ENCODE data around the gene BCO2. TPM values are rescaled to one million over a fixed set of nuclear protein-coding genes. Genes with fewer than 3 reads are reported as not detected.

BCO2 gene
- total and polyA plus RNA-seq, 9 donors = 1.2 to 11.7 (median 4.2) TPM

DNA sequence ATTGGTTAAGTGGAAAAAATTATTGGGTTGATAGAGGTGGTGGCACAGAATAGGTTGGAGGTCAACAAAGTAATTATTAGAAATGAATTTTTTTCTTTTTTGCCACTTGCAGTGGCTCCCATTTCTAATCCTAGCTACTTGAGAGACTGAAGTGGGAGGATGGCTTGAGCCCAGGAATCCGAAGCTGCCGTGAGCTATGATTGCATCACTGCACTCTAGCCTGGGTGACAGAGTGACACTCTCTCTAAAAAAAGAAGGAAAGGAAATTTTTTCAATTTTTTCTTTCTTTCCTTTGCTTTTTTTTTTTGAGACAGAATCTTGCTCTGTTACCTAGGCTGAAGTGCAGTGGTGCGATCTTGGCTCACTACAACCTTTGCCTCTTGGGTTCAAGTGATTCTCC lies 2.2 kb upstream of the BCO2 start:
- Histone ChIP-seq H3K27me3 (no peaks in the 10 kb centered on the region), H3K4me1 (ENCODE audit: insufficient read depth) (peaks cover 2% of the 10 kb centered on the region), H3K9me3 (no peaks in the 10 kb centered on the region), H3K36me3 (no peaks in the 10 kb centered on the region), H3K27ac (no peak overlapping the region), H3K4me3 (no peak overlapping the region)
- 72 to 87% (median 78%) methylated on average over 3 of the region's 3 CpGs for WGBS, 3 donors
- DNase-seq = no peak
- intact Hi-C loops (cut with DNase I) = no loop called here
- no peak for TF ChIP-seq EP300 (IDR thresholded peaks at IDR 0.05)
- TF ChIP-seq POLR2A (IDR thresholded peaks at IDR 0.05) = no peak
- TF ChIP-seq, protein P1, sequence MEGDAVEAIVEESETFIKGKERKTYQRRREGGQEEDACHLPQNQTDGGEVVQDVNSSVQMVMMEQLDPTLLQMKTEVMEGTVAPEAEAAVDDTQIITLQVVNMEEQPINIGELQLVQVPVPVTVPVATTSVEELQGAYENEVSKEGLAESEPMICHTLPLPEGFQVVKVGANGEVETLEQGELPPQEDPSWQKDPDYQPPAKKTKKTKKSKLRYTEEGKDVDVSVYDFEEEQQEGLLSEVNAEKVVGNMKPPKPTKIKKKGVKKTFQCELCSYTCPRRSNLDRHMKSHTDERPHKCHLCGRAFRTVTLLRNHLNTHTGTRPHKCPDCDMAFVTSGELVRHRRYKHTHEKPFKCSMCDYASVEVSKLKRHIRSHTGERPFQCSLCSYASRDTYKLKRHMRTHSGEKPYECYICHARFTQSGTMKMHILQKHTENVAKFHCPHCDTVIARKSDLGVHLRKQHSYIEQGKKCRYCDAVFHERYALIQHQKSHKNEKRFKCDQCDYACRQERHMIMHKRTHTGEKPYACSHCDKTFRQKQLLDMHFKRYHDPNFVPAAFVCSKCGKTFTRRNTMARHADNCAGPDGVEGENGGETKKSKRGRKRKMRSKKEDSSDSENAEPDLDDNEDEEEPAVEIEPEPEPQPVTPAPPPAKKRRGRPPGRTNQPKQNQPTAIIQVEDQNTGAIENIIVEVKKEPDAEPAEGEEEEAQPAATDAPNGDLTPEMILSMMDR (IDR thresholded peaks at IDR 0.05) = no peak

GRCh38 chr11:112175599-112175952 lies 264 bp downstream of the BCO2 start:
- Histone ChIP-seq H3K27ac (no peak overlapping the region), H3K9me3 (no peaks in the 10 kb centered on the region), H3K4me1 (ENCODE audit: insufficient read depth) (peaks cover 2% of the 10 kb centered on the region), H3K4me3 (peak overlapping the region; percentile 21), H3K36me3 (no peaks in the 10 kb centered on the region), H3K27me3 (no peaks in the 10 kb centered on the region)
- intact Hi-C loops (cut with DNase I) = no loop called here
- no peak for DNase-seq
- TF ChIP-seq POLR2A (IDR thresholded peaks at IDR 0.05) = no peak
- no peak for TF ChIP-seq EP300 (IDR thresholded peaks at IDR 0.05)
- TF ChIP-seq, protein P1 (IDR thresholded peaks at IDR 0.05) = no peak
- WGBS, 3 donors = 3 to 4% (median 3%) methylated on average over 4 of the region's 4 CpGs

GRCh38 chr11:112176077-112176476 lies 765 bp downstream of the BCO2 start:
- intact Hi-C loops (cut with DNase I) = no loop called here
- TF ChIP-seq EP300 (IDR thresholded peaks at IDR 0.05) = no peak
- TF ChIP-seq, protein P1 (IDR thresholded peaks at IDR 0.05) = no peak
- TF ChIP-seq POLR2A (IDR thresholded peaks at IDR 0.05) = no peak
- Histone ChIP-seq H3K4me1 (ENCODE audit: insufficient read depth) (peaks cover 2% of the 10 kb centered on the region), H3K27me3 (no peaks in the 10 kb centered on the region), H3K4me3 (peak overlapping the region; percentile 21), H3K9me3 (no peaks in the 10 kb centered on the region), H3K27ac (no peak overlapping the region), H3K36me3 (no peaks in the 10 kb centered on the region)
- DNase-seq = no peak
- WGBS, 3 donors = 63 to 89% (median 77%) methylated on average over 1 of the region's 1 CpG

GRCh38 chr11:112177589-112177988 lies 2.3 kb downstream of the BCO2 start:
- TF ChIP-seq, protein P1 (IDR thresholded peaks at IDR 0.05) = no peak
- TF ChIP-seq POLR2A (IDR thresholded peaks at IDR 0.05) (no peak), EP300 (IDR thresholded peaks at IDR 0.05) (no peak)
- Histone ChIP-seq H3K4me1 (ENCODE audit: insufficient read depth) (peaks cover 2% of the 10 kb centered on the region), H3K27ac (no peak overlapping the region), H3K36me3 (no peaks in the 10 kb centered on the region), H3K4me3 (no peak overlapping the region), H3K9me3 (no peaks in the 10 kb centered on the region), H3K27me3 (no peaks in the 10 kb centered on the region)
- DNase-seq = no peak
- intact Hi-C loops (cut with DNase I) = no loop called here
- WGBS, 3 donors = 83 to 89% (median 85%) methylated on average over 4 of the region's 4 CpGs

GRCh38 chr11:112178428-112178827 lies 3.1 kb downstream of the BCO2 start:
- H3K4me3 ChIP-seq = no peak overlapping the region
- no peak for TF ChIP-seq POLR2A (IDR thresholded peaks at IDR 0.05)
- no peak for TF ChIP-seq EP300 (IDR thresholded peaks at IDR 0.05)
- TF ChIP-seq, protein P1 (IDR thresholded peaks at IDR 0.05) = no peak
- 96 to 98% (median 97%) methylated on average over 1 of the region's 1 CpG for WGBS, 3 donors
- no peaks in the 10 kb centered on the region for H3K27me3 ChIP-seq
- H3K9me3 ChIP-seq = no peaks in the 10 kb centered on the region
- H3K36me3 ChIP-seq = no peaks in the 10 kb centered on the region
- H3K27ac ChIP-seq = no peak overlapping the region
- intact Hi-C loops (cut with DNase I) = no loop called here
- no peak for DNase-seq
- peaks cover 2% of the 10 kb centered on the region for H3K4me1 ChIP-seq (ENCODE audit: insufficient read depth)

Measured in ovary (tissue), 9 donors.